Stimulated activated naive CD4-positive, alpha-beta T cell treated with Interleukin-2 at 50 U/mL for 16 hours (primary cell): Measurements from ENCODE around the gene NAPSA.
A peak's percentile ranks its signal among the peaks of the same experiment; 100 is the strongest.

Experiments
- DNase-seq: peaks from one replicate; lab custom pipeline; 2025; lab: John Stamatoyannopoulos, UW

NAPSA gene

GRCh38 chr19:50383852-50384684 is 18.6 kb upstream of the NAPSA start, which contains the start of gene POLD1:
Gene POLD1, plus strand, starts transcription at chr19:50384347. Its CDS starts 14,505 bp downstream, at chr19:50398852.
- DNase-seq = peak; percentile 99

- no peak for DNase-seq
These were observed 17.8 kb upstream of the NAPSA start for GRCh38 chr19:50383001-50383851.

- DNase-seq = no peak
These were observed 16.7 kb upstream of the NAPSA start for GRCh38 chr19:50381881-50382729.

GRCh38 chr19:50380751-50381151 is 15.3 kb upstream of the NAPSA start:
- no peak for DNase-seq

GRCh38 chr19:50380137-50380536 is 14.7 kb upstream of the NAPSA start:
- DNase-seq = no peak

GRCh38 chr19:50379602-50380001 is 14.2 kb upstream of the NAPSA start:
- DNase-seq = no peak

- DNase-seq = no peak
These were observed 13.4 kb upstream of the NAPSA start for GRCh38 chr19:50378863-50379236.

GRCh38 chr19:50378169-50378862 is 12.9 kb upstream of the NAPSA start:
- no peak for DNase-seq

- no peak for DNase-seq
These were observed 12.1 kb upstream of the NAPSA start for GRCh38 chr19:50377517-50377916.

- peak; percentile 38 for DNase-seq
These were observed 11.6 kb upstream of the NAPSA start for GRCh38 chr19:50377051-50377461.

GRCh38 chr19:50376166-50377050 is 11.0 kb upstream of the NAPSA start, which contains the start of gene NR1H2:
Gene NR1H2, plus strand, starts transcription at chr19:50376457. Its CDS starts 1,149 bp downstream, at chr19:50377606.
- DNase-seq = peak; percentile 91

GRCh38 chr19:50371914-50372475 is 6.6 kb upstream of the NAPSA start:
- no peak for DNase-seq

GRCh38 chr19:50368649-50369570 is 3.5 kb upstream of the NAPSA start:
- peak; percentile 56 for DNase-seq

- DNase-seq = peak; percentile 38
These were observed 2.6 kb downstream of the NAPSA start for GRCh38 chr19:50362656-50363424.

- DNase-seq = no peak
These were observed 3.4 kb downstream of the NAPSA start for GRCh38 chr19:50362030-50362412.

- DNase-seq = no peak
These were observed 4.0 kb downstream of the NAPSA start for GRCh38 chr19:50361290-50362029.

GRCh38 chr19:50359328-50359818 is 6.1 kb downstream of the NAPSA start:
- DNase-seq = no peak
